IMR-90 (cell line): ENCODE data around the gene LIPI. TPM values are rescaled to one million over a fixed set of nuclear protein-coding genes. Genes with fewer than 3 reads are reported as not detected.
"Not testable (repeated sequence)": the region's sequence is repeated elsewhere in the genome, so short reads cannot be mapped to it uniquely, and the experiment has no call there.

Experiments
- ATAC-seq: fragments of 200-7000 bp; cut with Tn5 transposase; 2 replicates; pipeline ENCODE4 v1.9.1; 2020; ENCODE audit warnings: low read depth, mild to moderate bottlenecking, moderate library complexity
- BruUV-seq: library from RNA; stranded (reverse); fragments of 400-500 nt; replicated peaks from 2 replicates; lab custom pipeline; 2021; lab: Mats Ljungman, UMichigan
- CTCF ChIA-PET: fragments of 300-600 bp; formaldehyde crosslinking; extraction: SDS; loops from one replicate; lab custom pipeline; 2021; ENCODE audit warnings: antibody characterized with exemption; lab: Yijun Ruan, JAX
- POLR2A ChIA-PET: fragments of 300-600 bp; sonication (Branson Sonifier 250); formaldehyde crosslinking; loops from one replicate; lab custom pipeline; 2022; ENCODE audit warnings: antibody characterized with exemption; ENCODE audit not compliant: unreplicated experiment; lab: Charles Lee
- DNase-seq: peaks from one replicate; pipeline ENCODE4 v3.0.0; 2013
- H2AFZ ChIP-seq: replicated peaks from 2 replicates; pipeline ENCODE3; 2013; ENCODE audit warnings: low read length, mild to moderate bottlenecking; ENCODE audit not compliant: poor library complexity
- H2AK5ac ChIP-seq: 2 replicates; pipeline ENCODE4 v1.6.1; 2013; ENCODE audit warnings: low read depth, low read length, inconsistent platforms
- H2AK9ac ChIP-seq: replicated peaks from 2 replicates; pipeline ENCODE3; 2013; ENCODE audit warnings: mild to moderate bottlenecking, low read depth, low read length, moderate library complexity; ENCODE audit not compliant: poor library complexity
- H2BK120ac ChIP-seq: 2 replicates; pipeline ENCODE4 v1.6.1; 2013; ENCODE audit warnings: low read depth, low read length, inconsistent platforms
- H2BK15ac ChIP-seq: 3 replicates; pipeline ENCODE4 v1.6.1; 2013; ENCODE audit warnings: low read depth, low read length, inconsistent platforms
- H2BK20ac ChIP-seq: 2 replicates; pipeline ENCODE4 v1.6.1; 2013; ENCODE audit warnings: low read depth, mild to moderate bottlenecking, inconsistent platforms, low read length, moderate library complexity
- H2BK5ac ChIP-seq: 2 replicates; pipeline ENCODE4 v1.6.1; 2013; ENCODE audit warnings: mild to moderate bottlenecking, low read depth, low read length, inconsistent platforms; ENCODE audit not compliant: poor library complexity, severe bottlenecking
- H3K14ac ChIP-seq: replicated peaks from 2 replicates; pipeline ENCODE4 v1.6.1; 2013; ENCODE audit warnings: low read depth, low read length, inconsistent platforms
- H3K18ac ChIP-seq: 2 replicates; pipeline ENCODE4 v1.6.1; 2013; ENCODE audit warnings: low read depth, low read length, control low read depth
- H3K23ac ChIP-seq: 2 replicates; pipeline ENCODE4 v1.6.1; 2013; ENCODE audit warnings: low read depth, low read length, inconsistent platforms
- H3K27ac ChIP-seq: 2 replicates; pipeline ENCODE4 v1.5.1; 2013; ENCODE audit warnings: mild to moderate bottlenecking, control low read depth, low read length; ENCODE audit not compliant: insufficient read depth
- H3K27me3 ChIP-seq: 2 replicates; pipeline ENCODE4 v1.6.1; 2013; ENCODE audit warnings: low read length; ENCODE audit not compliant: control insufficient read depth, insufficient read depth
- H3K36me3 ChIP-seq: 2 replicates; pipeline ENCODE4 v1.6.1; 2013; ENCODE audit warnings: low read length, mixed read lengths; ENCODE audit not compliant: control insufficient read depth, insufficient read depth
- H3K4ac ChIP-seq: 2 replicates; pipeline ENCODE4 v1.6.1; 2013; ENCODE audit warnings: low read depth, low read length, inconsistent platforms
- H3K4me1 ChIP-seq: 2 replicates; pipeline ENCODE4 v1.6.1; 2013; ENCODE audit warnings: low read length, mixed read lengths; ENCODE audit not compliant: control insufficient read depth, insufficient read depth
- H3K4me2 ChIP-seq: 2 replicates; pipeline ENCODE4 v1.6.1; 2013; ENCODE audit warnings: low read depth, mild to moderate bottlenecking, control low read depth, low read length, moderate library complexity
- H3K4me3 ChIP-seq: 2 replicates; pipeline ENCODE4 v1.5.1; 2013; ENCODE audit warnings: low read depth, mild to moderate bottlenecking, control low read depth, low read length, moderate library complexity; ENCODE audit not compliant: insufficient read depth
- H3K56ac ChIP-seq: 2 replicates; pipeline ENCODE4 v1.6.1; 2013; ENCODE audit warnings: low read length, inconsistent platforms; ENCODE audit not compliant: insufficient read depth; ENCODE audit errors: extremely low read depth
- H3K79me1 ChIP-seq, 2 experiments: 2 replicates each; pipeline ENCODE4 v1.6.1; 2013; ENCODE audit warnings: low read length in 2 of 2, inconsistent platforms in 1 of 2, low read depth in 1 of 2
- H3K9ac ChIP-seq: 2 replicates; pipeline ENCODE4 v1.6.1; 2013; ENCODE audit warnings: low read depth, low read length, control low read depth
- H3K9me1 ChIP-seq: 2 replicates; pipeline ENCODE4 v1.6.1; 2013; ENCODE audit warnings: low read length, inconsistent platforms; ENCODE audit not compliant: insufficient read depth
- H3K9me3 ChIP-seq: 2 replicates; pipeline ENCODE4 v1.6.1; 2013; ENCODE audit warnings: low read length; ENCODE audit not compliant: control insufficient read depth, insufficient read depth
- H4K20me1 ChIP-seq: 2 replicates; pipeline ENCODE4 v1.6.1; 2013; ENCODE audit warnings: low read length, inconsistent platforms; ENCODE audit not compliant: insufficient read depth
- H4K5ac ChIP-seq: 2 replicates; pipeline ENCODE4 v1.6.1; 2013; ENCODE audit warnings: mild to moderate bottlenecking, low read depth, low read length, control low read depth
- H4K8ac ChIP-seq, 2 experiments: 2 replicates each; pipeline ENCODE4 v1.6.1; 2013; ENCODE audit warnings: low read depth in 2 of 2, low read length in 2 of 2, control low read depth in 1 of 2, inconsistent platforms in 1 of 2
- H4K91ac ChIP-seq: 2 replicates; pipeline ENCODE4 v1.6.1; 2013; ENCODE audit warnings: low read depth, low read length, inconsistent platforms; ENCODE audit not compliant: insufficient read depth
- MAFK ChIP-seq: IDR thresholded peaks from 2 replicates; pipeline ENCODE4 v1.6.1; 2012; ENCODE audit warnings: low read depth, low read length, improper control_type of control experiment
- POLR2A ChIP-seq: IDR thresholded peaks from 2 replicates; pipeline ENCODE4 v1.6.1; 2012; ENCODE audit warnings: mild to moderate bottlenecking, low read depth, low read length
- WGBS, 2 experiments: methylation state at CpG; one replicate each; pipeline versions ENCODE4 v1.1.5 to v1.1.7; 2013; ENCODE audit warnings: missing lambda C conversion rate in 2 of 2; ENCODE audit not compliant: insufficient read length in 1 of 2; ENCODE audit errors: extremely low coverage in 2 of 2; 5-methylcytosine and 5-hydroxymethylcytosine counted together
- dilution Hi-C: fragments of 300-500 bp; cut with HindIII; formaldehyde crosslinking; loops from one replicate; pipeline ENCODE4 v1.14.3; 2018; ENCODE audit warnings: low sequenced_read_pairs; ENCODE audit not compliant: unreplicated experiment
- in situ Hi-C: fragments of 300-500 bp; cut with MboI; formaldehyde crosslinking; loops from 3 replicates; pipeline ENCODE4 v1.14.3; 2019; ENCODE audit warnings: low sequenced_read_pairs, inconsistent platforms, mixed read lengths
- intact Hi-C: fragments of 100-400 bp; cut with micrococcal nuclease; formaldehyde crosslinking; loops from 2 replicates; pipeline ENCODE4 v1.10.0; 2022
- polyA plus RNA-seq, 3 experiments: library from polyadenylated mRNA; depleted of rRNA; stranded (reverse); fragments of >200 nt; gene quantifications; 2 replicates each; pipeline ENCODE4 v1.2.3, GENCODE V29; 2012; ENCODE audit warnings: low replicate concordance in 1 of 3
- total RNA-seq: library from RNA; depleted of rRNA; stranded (reverse); fragments of >200 nt; gene quantifications from 2 replicates; pipeline ENCODE4 v1.2.3, GENCODE V29; 2012
- TF ChIP-seq, protein P1 (sequence below): fragments of 150-350 bp; IDR thresholded peaks from 2 replicates; pipeline ENCODE4 v1.6.1; 2017; ENCODE audit warnings: mild to moderate bottlenecking, antibody characterized with exemption, low read length, low read depth

LIPI gene
- total and polyA plus RNA-seq, 2 of the 4 experiments (the other 2 are of a cell fraction): not detected

DNA sequence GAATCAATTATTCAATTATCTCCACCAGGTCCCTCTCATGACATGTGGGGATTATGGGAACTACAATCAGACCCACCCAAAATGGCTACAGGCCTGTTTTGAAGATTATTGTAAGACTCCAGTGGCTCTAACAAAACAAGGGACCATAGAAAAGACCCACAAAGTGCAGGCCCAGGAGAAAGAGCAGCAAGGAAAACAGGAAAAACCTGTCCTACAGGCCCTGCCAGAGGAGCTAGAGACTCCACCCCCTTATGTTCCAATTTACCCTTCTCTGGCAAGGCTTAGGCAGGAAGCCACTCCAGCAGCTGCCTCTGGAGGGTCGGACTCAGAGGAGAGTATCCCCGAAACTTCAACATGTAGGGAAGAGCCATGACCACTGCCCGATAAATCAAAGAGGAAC, 96.5 kb downstream of the LIPI start:
- Histone ChIP-seq H3K27ac (no peak overlapping the region), H4K91ac (no peak overlapping the region), H3K4me2 (no peak overlapping the region), H3K79me1 (no peaks in the 10 kb centered on the region), H3K36me3 (no peaks in the 10 kb centered on the region), H3K4me3 (no peak overlapping the region), H4K8ac (no peak overlapping the region), H4K5ac (no peak overlapping the region), H3K18ac (no peak overlapping the region), H3K4ac (no peak overlapping the region), H3K4me1 (no peaks in the 10 kb centered on the region), H2BK120ac (no peak overlapping the region), H3K9me1 (no peaks in the 10 kb centered on the region), H2AK5ac (no peak overlapping the region), H3K9ac (no peak overlapping the region), H3K9me3 (no peaks in the 10 kb centered on the region), H4K20me1 (no peaks in the 10 kb centered on the region), H2AK9ac (no peak overlapping the region), H2BK15ac (no peak overlapping the region), H3K27me3 (no peaks in the 10 kb centered on the region), H3K23ac (no peak overlapping the region), H3K56ac (no peak overlapping the region), H2AFZ (no peak overlapping the region), H2BK20ac (no peak overlapping the region), H2BK5ac (no peak overlapping the region), H3K14ac (no peak overlapping the region)
- no peak for DNase-seq
- ATAC-seq: no peak
- WGBS, 2 experiments: 70% methylated on average over 2 of the region's 3 CpGs; no CpG with 5 or more reads in 1 of the 2 experiments
- in situ Hi-C loops: no loop called here
- TF ChIP-seq, protein P1, sequence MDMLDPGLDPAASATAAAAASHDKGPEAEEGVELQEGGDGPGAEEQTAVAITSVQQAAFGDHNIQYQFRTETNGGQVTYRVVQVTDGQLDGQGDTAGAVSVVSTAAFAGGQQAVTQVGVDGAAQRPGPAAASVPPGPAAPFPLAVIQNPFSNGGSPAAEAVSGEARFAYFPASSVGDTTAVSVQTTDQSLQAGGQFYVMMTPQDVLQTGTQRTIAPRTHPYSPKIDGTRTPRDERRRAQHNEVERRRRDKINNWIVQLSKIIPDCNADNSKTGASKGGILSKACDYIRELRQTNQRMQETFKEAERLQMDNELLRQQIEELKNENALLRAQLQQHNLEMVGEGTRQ: no peak
- TF ChIP-seq MAFK (no peak), POLR2A (no peak)
- intact Hi-C loops: no loop called here
- BruUV-seq: no TSS peak
- CTCF ChIA-PET: no interaction called here
- dilution Hi-C loops: no loop called here
- POLR2A ChIA-PET: no interaction called here

DNA sequence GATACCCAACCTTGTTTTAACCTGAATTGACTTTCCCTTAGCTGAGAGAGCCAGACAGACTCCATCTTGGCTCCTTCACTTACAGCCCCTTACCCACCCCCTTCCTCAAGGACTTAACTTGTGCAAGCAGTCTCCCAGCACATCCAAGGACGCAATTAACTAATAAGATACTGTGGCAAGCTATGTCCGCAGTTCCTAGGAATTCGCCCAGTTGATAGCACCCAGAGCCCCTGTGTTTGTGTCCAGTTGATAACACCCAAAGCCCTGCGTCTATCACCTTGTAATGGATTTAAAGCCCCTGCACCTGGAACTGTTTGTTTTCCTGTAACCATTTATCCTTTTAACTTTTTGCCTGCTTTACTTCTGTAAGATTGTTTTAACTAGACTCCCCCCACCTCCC, 106.2 kb downstream of the LIPI start:
- H3K9me3 ChIP-seq, POLR2A ChIA-PET, H3K9me1 ChIP-seq, H3K9ac ChIP-seq, H3K4me1 ChIP-seq, CTCF ChIA-PET, H3K4ac ChIP-seq, H3K36me3 ChIP-seq, H3K4me2 ChIP-seq, intact Hi-C loops, in situ Hi-C loops, dilution Hi-C loops, H3K56ac ChIP-seq, H4K91ac ChIP-seq, H2AK9ac ChIP-seq, DNase-seq, H3K23ac ChIP-seq, H3K27ac ChIP-seq, BruUV-seq, H3K4me3 ChIP-seq, H4K8ac ChIP-seq, H3K18ac ChIP-seq, H2AK5ac ChIP-seq, H2BK15ac ChIP-seq, H4K20me1 ChIP-seq, H3K79me1 ChIP-seq, H2BK5ac ChIP-seq, H2BK120ac ChIP-seq, H2BK20ac ChIP-seq, H4K5ac ChIP-seq, ATAC-seq, H3K14ac ChIP-seq, H2AFZ ChIP-seq, H3K27me3 ChIP-seq: not testable (repeated sequence)
- 77% methylated on average over 3 of the region's 4 CpGs; no CpG with 5 or more reads in 1 of the 2 experiments for WGBS, 2 experiments
